NAMALWA (cell line): ENCODE results near the gene SEMA3E.

ENCODE experiments used
- DNase-seq: peaks from one replicate; pipeline ENCODE4 v3.0.0-alpha.2; 2015; ENCODE audit warnings: low spot score

Gene SEMA3E

GRCh38 chr7:83640731-83641537, 8.0 kb downstream of the SEMA3E start:
- DNase-seq = no peak

- no peak for DNase-seq
These were observed 8.7 kb downstream of the SEMA3E start for GRCh38 chr7:83640240-83640639.

GRCh38 chr7:83633516-83633915, 15.4 kb downstream of the SEMA3E start:
- no peak for DNase-seq

- DNase-seq = no peak
These were observed 19.6 kb downstream of the SEMA3E start for GRCh38 chr7:83629117-83629880.

- no peak for DNase-seq
These were observed 31.1 kb downstream of the SEMA3E start for GRCh38 chr7:83617858-83618257.

GRCh38 chr7:83614112-83614511, 34.8 kb downstream of the SEMA3E start:
- DNase-seq = no peak

GRCh38 chr7:83613232-83613631, 35.7 kb downstream of the SEMA3E start:
- no peak for DNase-seq

GRCh38 chr7:83611776-83612175, 37.2 kb downstream of the SEMA3E start:
- no peak for DNase-seq

GRCh38 chr7:83610649-83611304, 38.2 kb downstream of the SEMA3E start:
- DNase-seq = no peak

- DNase-seq = no peak
These were observed 40.2 kb downstream of the SEMA3E start for GRCh38 chr7:83608716-83609115.

GRCh38 chr7:83603649-83604048, 45.3 kb downstream of the SEMA3E start:
- DNase-seq = no peak

GRCh38 chr7:83599131-83599530, 49.8 kb downstream of the SEMA3E start:
- no peak for DNase-seq

- DNase-seq = no peak
These were observed 54.9 kb downstream of the SEMA3E start for GRCh38 chr7:83593921-83594475.

GRCh38 chr7:83588602-83589240, 60.2 kb downstream of the SEMA3E start:
- no peak for DNase-seq

GRCh38 chr7:83586281-83586680, 62.7 kb downstream of the SEMA3E start:
- no peak for DNase-seq

GRCh38 chr7:83581667-83582435, 67.1 kb downstream of the SEMA3E start:
- DNase-seq = no peak

GRCh38 chr7:83579740-83580139, 69.2 kb downstream of the SEMA3E start:
- no peak for DNase-seq

- no peak for DNase-seq
These were observed 73.5 kb downstream of the SEMA3E start for GRCh38 chr7:83575436-83575835.

GRCh38 chr7:83574616-83575015, 74.3 kb downstream of the SEMA3E start:
- DNase-seq = no peak

- DNase-seq = no peak
These were observed 86.0 kb downstream of the SEMA3E start for GRCh38 chr7:83562960-83563359.

- DNase-seq = no peak
These were observed 86.7 kb downstream of the SEMA3E start for GRCh38 chr7:83562289-83562688.
